ENCODE data around the gene TCAF1.
"Not testable (repeated sequence)": the region's sequence is repeated elsewhere in the genome, so short reads cannot be mapped to it uniquely, and the experiment has no call there.

Gene TCAF1

DNA sequence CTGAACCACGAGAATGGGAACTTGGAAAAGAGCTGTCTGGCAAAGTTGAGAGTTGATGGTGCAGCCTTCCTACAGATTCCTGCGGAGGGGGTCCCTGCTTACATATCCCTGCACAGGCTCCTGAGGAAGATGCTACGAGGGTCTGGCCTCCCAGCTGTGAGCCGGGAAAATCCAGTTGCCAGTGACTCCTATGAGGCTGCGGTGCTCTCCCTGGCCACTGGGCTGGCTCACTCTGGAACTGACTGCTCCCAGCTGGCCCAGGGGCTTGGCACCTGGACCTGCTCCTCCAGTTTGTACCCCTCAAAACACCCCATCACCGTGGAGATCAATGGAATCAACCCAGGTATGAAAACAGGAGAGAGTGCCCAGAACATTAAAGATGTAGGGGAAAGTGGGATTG lies 91.3 kb downstream of the TCAF1 start:
- not testable (repeated sequence) for DNase-seq (ENCODE audit: insufficient read length, low spot score); FAIRE-seq

DNA sequence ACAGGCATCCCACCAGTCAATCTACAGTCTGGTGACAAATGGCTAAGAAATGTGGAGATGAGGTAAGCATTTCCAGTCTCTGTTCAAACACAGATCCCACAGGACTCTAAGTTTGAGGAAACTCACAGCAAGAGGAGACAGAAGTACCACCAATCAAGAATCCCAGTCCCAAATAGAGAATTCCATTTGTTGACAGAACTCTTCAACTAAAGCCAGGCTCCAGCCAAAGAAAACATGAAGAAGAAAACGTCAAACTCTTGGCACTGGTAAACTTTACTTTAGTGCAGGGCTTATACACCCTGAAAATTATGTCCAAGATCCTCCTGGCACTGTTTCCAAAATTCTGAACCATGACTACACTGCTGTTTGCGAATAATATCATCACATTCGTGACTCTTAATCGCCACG lies 95.3 kb downstream of the TCAF1 start:
- not testable (repeated sequence) for DNase-seq (ENCODE audit: insufficient read length, low spot score)
- FAIRE-seq: peak; percentile 68

Measured in HTR-8/SVneo (cell line).